Stimulated activated CD8-positive, alpha-beta memory T cell treated with anti-CD3 and anti-CD28 coated beads, Interleukin-2, amount 100 ng/mL, for 48 hours (primary cell): Measurements from ENCODE around the gene EFCAB13.
"Not testable (repeated sequence)": the region's sequence is repeated elsewhere in the genome, so short reads cannot be mapped to it uniquely, and the experiment has no call there.

Experiments
- DNase-seq, 2 donors: peaks; one replicate each; pipeline ENCODE4 v3.0.0-alpha.2; 2020; ENCODE audit warnings: low read depth in 2 of 2

Gene EFCAB13

DNA sequence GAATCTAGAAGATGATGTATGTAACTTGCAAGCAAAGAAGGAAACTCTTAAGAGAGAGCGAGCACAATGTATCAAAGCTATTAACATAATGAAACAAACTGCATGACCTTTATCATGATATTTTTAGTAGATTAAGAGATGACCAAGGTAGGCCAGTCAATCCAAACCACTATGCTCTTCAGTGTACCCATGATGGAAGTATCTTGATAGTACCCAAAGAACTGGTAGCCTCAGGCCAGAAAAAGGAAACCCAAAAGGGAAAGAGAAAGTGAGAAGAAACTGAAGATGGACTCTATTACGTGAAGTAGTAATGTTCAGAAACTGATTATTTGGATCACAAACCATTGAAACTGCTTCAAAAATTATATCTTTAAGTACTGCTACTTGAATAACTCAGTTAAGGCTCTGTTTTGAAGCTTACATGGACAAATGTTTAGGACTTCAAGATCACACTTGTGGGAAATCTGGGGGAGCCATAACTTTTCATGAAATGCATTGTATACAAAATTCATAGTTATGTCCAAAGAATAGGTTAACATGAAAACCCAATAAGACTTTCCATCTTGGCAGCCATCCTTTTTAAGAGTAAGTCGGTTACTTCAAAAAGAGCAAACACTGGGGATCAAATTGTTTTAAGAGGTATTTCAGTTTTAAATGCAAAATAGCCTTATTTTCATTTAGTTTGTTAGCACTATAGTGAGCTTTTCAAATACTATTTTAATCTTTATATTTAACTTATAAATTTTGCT lies 102.3 kb downstream of the EFCAB13 start:
- DNase-seq = not testable (repeated sequence)

DNA sequence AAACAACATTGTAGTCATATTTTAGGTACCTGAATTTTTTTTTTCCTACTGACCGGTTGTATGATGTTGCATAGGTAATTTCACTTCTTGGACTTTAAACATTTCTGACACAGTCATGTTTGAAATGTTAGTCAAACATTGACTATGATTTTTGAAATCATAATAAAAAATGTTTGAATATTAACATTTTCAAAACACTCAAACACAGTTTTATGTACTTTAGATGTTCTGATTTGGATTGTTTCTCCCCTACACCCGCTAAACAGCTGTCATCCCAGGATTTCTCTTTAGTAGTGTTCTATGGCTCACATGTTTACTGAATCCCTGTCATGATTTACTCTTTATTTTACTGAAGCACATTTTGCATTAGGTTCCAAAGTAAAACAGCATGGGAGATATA lies 104.2 kb downstream of the EFCAB13 start:
- no peak for DNase-seq

DNA sequence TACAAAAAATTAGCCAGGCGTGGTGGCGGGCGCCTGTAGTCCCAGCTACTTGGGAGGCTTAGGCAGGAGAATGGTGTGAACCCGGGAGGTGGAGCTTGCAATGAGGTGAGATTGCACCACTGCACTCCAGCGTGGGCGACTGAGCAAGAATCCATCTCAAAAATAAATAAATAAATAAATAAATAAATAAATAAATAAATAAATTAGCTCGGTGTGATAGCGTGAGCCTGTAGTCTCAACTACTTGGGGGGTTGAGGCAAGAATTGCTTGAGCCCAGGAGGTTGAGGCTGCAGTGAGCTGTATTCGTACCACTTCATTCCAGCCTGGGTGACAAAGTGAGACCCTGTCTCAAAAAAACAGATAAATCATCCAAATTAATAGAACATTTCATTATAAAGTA lies 108.5 kb downstream of the EFCAB13 start:
- not testable (repeated sequence) for DNase-seq

DNA sequence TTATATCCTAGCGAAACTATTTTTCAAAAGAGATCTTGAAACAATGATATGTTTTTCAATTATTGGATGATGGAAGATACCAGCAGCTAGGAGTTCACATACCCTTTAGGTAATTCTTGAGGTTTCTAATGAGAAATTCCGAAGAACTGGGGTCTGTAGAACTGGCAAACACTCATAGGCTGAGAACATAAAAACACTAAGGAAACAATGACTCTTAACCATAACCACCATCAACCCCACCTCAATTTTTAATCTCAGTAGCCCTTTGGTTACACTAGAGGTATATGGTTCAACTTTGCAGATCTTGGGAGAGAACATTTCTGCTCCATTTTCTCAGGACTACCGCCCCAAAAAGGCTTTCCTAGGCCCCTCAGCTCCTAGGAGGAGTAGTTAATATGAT lies 141.4 kb downstream of the EFCAB13 start:
- no peak for DNase-seq

DNA sequence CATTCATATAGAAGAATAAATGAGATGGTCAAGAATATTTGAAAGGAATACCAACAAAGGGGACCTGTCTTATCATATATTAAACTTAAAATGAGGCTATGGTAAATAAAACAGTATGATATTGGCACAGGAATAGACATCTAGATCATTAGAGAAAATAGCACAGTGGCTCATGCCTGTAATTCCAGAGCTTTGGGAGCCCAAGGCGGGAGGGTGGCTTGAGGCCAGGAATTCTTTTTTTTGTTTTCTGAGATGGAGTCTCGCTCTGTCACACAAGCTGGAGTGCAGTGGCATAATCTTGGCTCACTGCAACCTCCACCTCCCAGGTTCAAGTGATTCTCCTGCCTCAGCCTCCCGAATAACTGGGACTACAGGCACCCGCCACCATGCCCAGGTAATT lies 143.2 kb downstream of the EFCAB13 start:
- not testable (repeated sequence) for DNase-seq

DNA sequence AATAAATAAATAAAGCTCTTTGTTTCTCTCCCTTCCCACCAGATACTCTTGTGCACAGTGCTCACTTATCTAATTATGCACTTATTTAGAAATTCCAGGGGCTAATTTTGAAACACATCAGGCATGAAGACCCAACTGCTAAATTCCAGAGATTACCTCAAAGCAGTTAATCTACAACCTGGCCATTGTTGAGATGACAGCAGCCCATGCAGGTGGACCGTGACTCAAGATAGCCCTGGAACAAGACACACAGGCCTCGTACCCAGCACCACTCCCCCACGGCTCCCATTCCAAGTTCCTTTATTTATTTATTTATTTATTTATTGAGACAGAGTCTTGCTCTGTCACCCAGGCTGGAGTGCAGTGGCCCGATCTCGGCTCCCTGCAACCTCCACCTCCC lies 147.1 kb downstream of the EFCAB13 start:
- DNase-seq = no peak

DNA sequence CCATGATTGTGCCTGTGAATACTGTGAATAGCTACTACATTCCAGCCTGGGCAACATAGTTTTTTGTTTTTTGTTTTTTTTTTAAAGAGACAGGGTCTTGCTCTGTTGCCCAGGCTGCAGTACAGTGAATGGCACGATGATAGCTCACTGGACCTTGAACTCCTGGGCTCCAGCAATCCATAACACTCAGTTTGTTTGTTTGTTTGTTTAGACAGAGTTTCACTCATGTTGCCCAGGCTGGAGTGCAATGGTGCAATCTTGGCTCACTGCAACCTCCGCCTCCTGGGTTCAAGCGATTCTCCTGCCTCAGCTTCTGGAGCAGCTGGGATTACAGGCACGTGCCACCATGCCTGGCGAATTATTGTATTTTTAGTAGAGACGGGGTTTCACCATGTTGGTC lies 148.3 kb downstream of the EFCAB13 start:
- not testable (repeated sequence) for DNase-seq
